ENCODE measurements around the gene SMIM32. TPM values are rescaled to one million over a fixed set of nuclear protein-coding genes. Genes with fewer than 3 reads are reported as not detected.

Gene SMIM32
- total and polyA plus RNA-seq, 2 experiments from 2014 or later, result not detected

DNA sequence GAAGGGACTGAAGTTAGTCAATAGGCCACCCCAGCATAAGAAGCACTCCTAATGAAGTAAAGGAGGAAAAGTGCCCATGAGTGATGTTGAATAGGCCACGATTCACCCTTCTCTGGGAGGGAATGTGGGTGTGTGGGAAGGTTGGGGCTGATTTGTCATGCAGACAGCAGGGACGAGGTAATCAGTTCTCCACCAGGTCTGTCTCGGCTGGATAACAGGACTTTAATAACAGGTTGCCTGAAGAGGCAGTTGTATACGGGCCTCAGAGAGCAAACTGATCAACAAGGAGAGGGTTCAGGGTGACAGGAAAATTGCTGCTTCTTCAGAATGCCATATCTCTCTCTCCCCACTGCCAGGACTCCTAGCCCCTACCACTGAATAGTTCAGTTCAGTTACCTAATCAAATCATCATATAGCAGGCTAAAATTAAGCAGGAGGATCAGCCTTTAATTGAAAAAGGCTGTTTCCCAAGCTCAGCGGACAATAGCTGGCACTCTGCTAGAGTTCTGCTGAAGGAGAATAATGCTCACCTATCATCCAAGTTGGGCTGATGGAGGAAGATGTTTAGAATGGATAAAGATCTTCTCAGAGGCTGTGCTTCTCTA, 43.6 kb upstream of the SMIM32 start:
- Histone ChIP-seq H3K27ac (no peak overlapping the region), H4K20me1 (ENCODE audit: insufficient read depth) (no peaks in the 10 kb centered on the region), H3K4me2 (ENCODE audit: unreplicated experiment) (no peak overlapping the region), H3K4me1 (ENCODE audit: insufficient read depth) (no peaks in the 10 kb centered on the region), H3K9ac (no peak overlapping the region), H3K9me2 (ENCODE audit: insufficient read depth) (no peaks in the 10 kb centered on the region), H3K27me3 (replicated peaks; ENCODE audit: insufficient read depth) (peaks cover 4% of the 10 kb centered on the region; the same call in 1 of the 2 replicates), H3K79me2 (ENCODE audit: insufficient read depth) (no peaks in the 10 kb centered on the region), H3K36me3 (ENCODE audit: low read depth) (no peaks in the 10 kb centered on the region), H2AFZ (no peak overlapping the region), H3K9me3 (ENCODE audit: low read depth) (no peaks in the 10 kb centered on the region), H3F3A (ENCODE audit: insufficient read depth) (no peaks in the 10 kb centered on the region), H3K4me3 (no peak overlapping the region)
- in situ Hi-C loops (cut with MboI), result no loop called here
- 26 to 29% methylated on average over 5 of the region's 5 CpGs for WGBS, 2 experiments (ENCODE audit: low coverage in 1 of 2, low lambda C conversion rate in 2 of 2, missing lambda C conversion rate in 2 of 2)
- peak; percentile 17 for DNase-seq
- TF ChIP-seq EZH2phosphoT487 (IDR thresholded peaks at IDR 0.05; ENCODE audit: insufficient read depth, low read depth), result no peak
- no peak for TF ChIP-seq EZH2 (IDR thresholded peaks at IDR 0.05; ENCODE audit: insufficient read depth, poor library complexity, severe bottlenecking)

DNA sequence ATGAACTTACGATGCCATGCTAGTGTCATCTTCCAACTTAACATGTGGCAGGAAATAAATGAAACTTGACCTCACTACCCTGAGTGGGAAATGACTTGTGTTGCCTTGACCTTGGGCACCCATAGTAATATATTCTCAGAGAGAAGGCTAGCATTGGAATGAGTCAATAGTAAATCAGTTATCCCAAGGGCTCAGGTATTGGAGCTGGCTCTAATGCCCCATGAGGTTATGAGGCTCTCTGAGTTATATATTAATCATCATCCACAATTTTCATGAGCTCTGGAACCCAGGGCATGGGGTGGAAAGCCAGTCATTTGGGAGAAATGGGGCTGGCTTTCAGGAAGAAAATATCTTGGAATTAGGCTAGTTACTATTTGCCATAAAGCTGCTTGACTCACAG, 42.4 kb upstream of the SMIM32 start:
- no peak overlapping the region for H3K4me3 ChIP-seq
- TF ChIP-seq EZH2 (IDR thresholded peaks at IDR 0.05; ENCODE audit: insufficient read depth, poor library complexity, severe bottlenecking) (no peak), EZH2phosphoT487 (IDR thresholded peaks at IDR 0.05; ENCODE audit: insufficient read depth, low read depth) (no peak)
- H4K20me1 ChIP-seq (ENCODE audit: insufficient read depth), result no peaks in the 10 kb centered on the region
- H2AFZ ChIP-seq, result no peak overlapping the region
- 46% methylated on average over 1 of the region's 1 CpG for WGBS, 2 experiments (ENCODE audit: low coverage in 1 of 2, low lambda C conversion rate in 2 of 2, missing lambda C conversion rate in 2 of 2)
- no peaks in the 10 kb centered on the region for H3K36me3 ChIP-seq (ENCODE audit: low read depth)
- no peak overlapping the region for H3K4me2 ChIP-seq (ENCODE audit: unreplicated experiment)
- H3F3A ChIP-seq (ENCODE audit: insufficient read depth), result no peaks in the 10 kb centered on the region
- no peaks in the 10 kb centered on the region for H3K4me1 ChIP-seq (ENCODE audit: insufficient read depth)
- no peak overlapping the region for H3K27ac ChIP-seq
- H3K9me2 ChIP-seq (ENCODE audit: insufficient read depth), result no peaks in the 10 kb centered on the region
- H3K9me3 ChIP-seq (ENCODE audit: low read depth), result no peaks in the 10 kb centered on the region
- H3K9ac ChIP-seq, result no peak overlapping the region
- in situ Hi-C loops (cut with MboI), result no loop called here
- H3K27me3 ChIP-seq (replicated peaks; ENCODE audit: insufficient read depth), result peaks cover 3% of the 10 kb centered on the region; the same call in 1 of the 2 replicates
- DNase-seq, result no peak
- H3K79me2 ChIP-seq (ENCODE audit: insufficient read depth), result no peaks in the 10 kb centered on the region

DNA sequence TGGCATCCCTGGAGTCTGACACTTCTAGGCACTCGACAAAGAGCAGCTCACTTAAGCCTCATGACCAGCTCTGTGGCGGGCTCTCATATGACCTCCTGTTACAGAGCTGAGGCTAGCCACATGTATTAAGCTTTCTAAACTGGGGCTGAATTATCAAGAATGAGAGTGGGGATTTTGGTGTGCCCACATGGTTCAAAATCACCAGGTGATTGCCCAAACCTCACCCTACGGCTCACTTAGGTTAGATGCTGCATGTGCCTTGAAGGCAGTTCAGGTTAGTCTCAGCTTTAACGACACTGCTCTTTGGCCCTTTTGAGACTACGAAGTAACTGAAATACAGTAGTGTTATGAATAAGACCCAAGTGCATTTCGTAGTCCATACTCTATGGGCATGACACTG, 39.4 kb upstream of the SMIM32 start:
- no peak overlapping the region for H3K4me2 ChIP-seq (ENCODE audit: unreplicated experiment)
- no peak for TF ChIP-seq EZH2phosphoT487 (IDR thresholded peaks at IDR 0.05; ENCODE audit: insufficient read depth, low read depth)
- no peak for TF ChIP-seq EZH2 (IDR thresholded peaks at IDR 0.05; ENCODE audit: insufficient read depth, poor library complexity, severe bottlenecking)
- no peaks in the 10 kb centered on the region for H3F3A ChIP-seq (ENCODE audit: insufficient read depth)
- DNase-seq, result no peak
- 63 to 77% methylated on average over 6 of the region's 6 CpGs for WGBS, 2 experiments (ENCODE audit: low coverage in 1 of 2, low lambda C conversion rate in 2 of 2, missing lambda C conversion rate in 2 of 2)
- no peak overlapping the region for H3K4me3 ChIP-seq
- no peaks in the 10 kb centered on the region; the same call in none of the 2 replicates for H3K27me3 ChIP-seq (replicated peaks; ENCODE audit: insufficient read depth)
- no peak overlapping the region for H2AFZ ChIP-seq
- H3K9ac ChIP-seq, result no peak overlapping the region
- no peaks in the 10 kb centered on the region for H3K4me1 ChIP-seq (ENCODE audit: insufficient read depth)
- H3K9me2 ChIP-seq (ENCODE audit: insufficient read depth), result no peaks in the 10 kb centered on the region
- no peak overlapping the region for H3K27ac ChIP-seq
- in situ Hi-C loops (cut with MboI), result no loop called here
- H3K36me3 ChIP-seq (ENCODE audit: low read depth), result no peaks in the 10 kb centered on the region
- no peaks in the 10 kb centered on the region for H3K79me2 ChIP-seq (ENCODE audit: insufficient read depth)
- H4K20me1 ChIP-seq (ENCODE audit: insufficient read depth), result no peaks in the 10 kb centered on the region
- H3K9me3 ChIP-seq (ENCODE audit: low read depth), result no peaks in the 10 kb centered on the region

DNA sequence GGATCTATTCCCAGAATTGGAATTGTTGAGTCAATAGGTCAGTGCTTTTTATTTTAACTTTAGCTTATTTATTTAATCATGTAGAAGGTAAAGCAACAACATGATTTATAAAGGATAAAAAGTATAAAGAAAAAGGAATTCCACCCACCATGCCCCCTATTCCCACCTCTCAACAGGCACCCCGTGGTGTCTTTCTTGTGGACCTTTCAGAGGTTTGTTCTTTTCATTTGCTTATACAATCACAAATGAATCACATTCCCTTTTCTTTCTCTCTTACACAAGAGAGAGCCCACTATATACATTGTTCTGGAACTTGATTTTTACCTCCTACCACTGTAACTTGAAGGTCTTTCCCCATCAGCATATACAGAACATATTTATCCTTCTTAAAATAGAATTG, 37.2 kb upstream of the SMIM32 start:
- no peak overlapping the region for H3K4me2 ChIP-seq (ENCODE audit: unreplicated experiment)
- H3F3A ChIP-seq (ENCODE audit: insufficient read depth), result no peaks in the 10 kb centered on the region
- DNase-seq, result no peak
- TF ChIP-seq EZH2 (IDR thresholded peaks at IDR 0.05; ENCODE audit: insufficient read depth, poor library complexity, severe bottlenecking) (no peak), EZH2phosphoT487 (IDR thresholded peaks at IDR 0.05; ENCODE audit: insufficient read depth, low read depth) (no peak)
- no peak overlapping the region for H3K4me3 ChIP-seq
- in situ Hi-C loops (cut with MboI), result no loop called here
- H3K27ac ChIP-seq, result no peak overlapping the region
- H3K9me3 ChIP-seq (ENCODE audit: low read depth), result no peaks in the 10 kb centered on the region
- no peaks in the 10 kb centered on the region; the same call in none of the 2 replicates for H3K27me3 ChIP-seq (replicated peaks; ENCODE audit: insufficient read depth)
- 14 to 18% methylated on average over 1 of the region's 1 CpG for WGBS, 2 experiments (ENCODE audit: low coverage in 1 of 2, low lambda C conversion rate in 2 of 2, missing lambda C conversion rate in 2 of 2)
- no peaks in the 10 kb centered on the region for H3K9me2 ChIP-seq (ENCODE audit: insufficient read depth)
- no peaks in the 10 kb centered on the region for H3K36me3 ChIP-seq (ENCODE audit: low read depth)
- no peak overlapping the region for H2AFZ ChIP-seq
- no peaks in the 10 kb centered on the region for H3K4me1 ChIP-seq (ENCODE audit: insufficient read depth)
- no peak overlapping the region for H3K9ac ChIP-seq
- H4K20me1 ChIP-seq (ENCODE audit: insufficient read depth), result no peaks in the 10 kb centered on the region
- no peaks in the 10 kb centered on the region for H3K79me2 ChIP-seq (ENCODE audit: insufficient read depth)
